Transverse colon (tissue), 4 donors: ENCODE data around the gene PDZRN3.

ENCODE experiments used
- CTCF ChIP-seq, 5 experiments: fragments of 200-600 bp in 3 of 5; fragments of 450-650 bp in 2 of 5; sonication (generic) in 3 of 5; IDR thresholded peaks; 1 replicate in 2 of 5; 2 replicates in 3 of 5; pipeline ENCODE4 v1.5.1; 2016 to 2017; ENCODE audit warnings: antibody characterized with exemption in 5 of 5, inconsistent platforms in 3 of 5, mild to moderate bottlenecking in 2 of 5, moderate library complexity in 1 of 5
- EP300 ChIP-seq: sonication (generic); formaldehyde crosslinking; IDR thresholded peaks from one replicate; pipeline ENCODE4 v1.6.1; 2017; ENCODE audit warnings: antibody characterized with exemption, low read depth
- POLR2A ChIP-seq: fragments of 450-650 bp; IDR thresholded peaks from one replicate; pipeline ENCODE4 v1.6.1; 2016; ENCODE audit warnings: antibody characterized with exemption, mild to moderate bottlenecking, moderate library complexity
- POLR2AphosphoS5 ChIP-seq, 3 donors: sonication (generic); formaldehyde crosslinking; IDR thresholded peaks; one replicate each; pipeline ENCODE4 v1.6.1; 2016; ENCODE audit warnings: antibody characterized with exemption in 3 of 3

- TF ChIP-seq POLR2A: no peak
- TF ChIP-seq CTCF (IDR thresholded peaks at IDR 0.05): no peak
- no peak for TF ChIP-seq POLR2AphosphoS5 (IDR thresholded peaks at IDR 0.05)
- TF ChIP-seq EP300: no peak
Measured at GRCh38 chr3:73342077-73342476, 282.7 kb downstream of the PDZRN3 start.
